ENCODE results near the gene SMARCC2. TPM values are rescaled to one million over a fixed set of nuclear protein-coding genes. Genes with fewer than 3 reads are reported as not detected.
A peak's percentile ranks its signal among the peaks of the same experiment; 100 is the strongest.

Gene SMARCC2
- total RNA-seq, 6 donors from 2014 or later = 71.4 to 258 (median 93.9) TPM

GRCh38 chr12:56222531-56222895 lies 33.2 kb upstream of the SMARCC2 start:
- Histone ChIP-seq H3K27me3 (no peaks in the 10 kb centered on the region), H3K9me3 (no peaks in the 10 kb centered on the region), H3K27ac (peak overlapping the region; percentile 96 to 100 (median 96)), H3K4me3 (peak overlapping the region; percentile 26 to 96 (median 84)), H3K4me1 (peaks cover 38 to 52% (median 41%) of the 10 kb centered on the region in 4 donors), H3K36me3 (peaks cover 0 to 5% (median 0%) of the 10 kb centered on the region in 4 donors)
- no peak for DNase-seq
- no peak for ATAC-seq (ENCODE audit: low FRiP score in 2 of 2)
- TF ChIP-seq CTCF (IDR thresholded peaks at IDR 0.05) = no peak
- no peak for TF ChIP-seq EP300 (IDR thresholded peaks at IDR 0.05)
- no peak for TF ChIP-seq POLR2A (IDR thresholded peaks at IDR 0.05)
- TF ChIP-seq POLR2AphosphoS5 (IDR thresholded peaks at IDR 0.05) = no peak
- WGBS, 2 donors = 5 to 20% methylated on average over 4 of the region's 4 CpGs

GRCh38 chr12:56221757-56222530 lies 32.7 kb upstream of the SMARCC2 start, which contains the start of gene RNF41:
Gene RNF41 (minus strand): TSS chr12:56221922. CDS start chr12:56214047, 7,875 bp downstream.
- Histone ChIP-seq H3K9me3 (no peaks in the 10 kb centered on the region), H3K4me3 (peak within 1 kb of the TSS; percentile 79 to 96 (median 84)), H3K27ac (peak within 1 kb of the TSS; percentile 96 to 100 (median 96)), H3K4me1 (peaks cover 39 to 52% (median 42%) of the 10 kb centered on the region in 4 donors), H3K36me3 (peaks cover 0 to 8% (median 0%) of the 10 kb centered on the region in 4 donors), H3K27me3 (no peaks in the 10 kb centered on the region)
- WGBS, 2 donors = 0 to 1% methylated on average over 31 to 34 of the region's 42 CpGs
- DNase-seq (peak; percentile 99), ATAC-seq (ENCODE audit: low FRiP score in 2 of 2) (peak; percentile 92 to 96)
- TF ChIP-seq CTCF (IDR thresholded peaks at IDR 0.05) (peak in 4 of 6 experiments; percentile 8 to 50 (median 18)), POLR2AphosphoS5 (IDR thresholded peaks at IDR 0.05) (peak; percentile 95 to 99), POLR2A (IDR thresholded peaks at IDR 0.05) (peak in 3 of 4 donors; percentile 90 to 98 (median 98)), EP300 (IDR thresholded peaks at IDR 0.05) (peak in 1 of 4 donors; percentile 3)

GRCh38 chr12:56221232-56221756 lies 32.0 kb upstream of the SMARCC2 start:
- peaks cover 0 to 12% (median 3%) of the 10 kb centered on the region in 4 donors for H3K36me3 ChIP-seq
- peaks cover 39 to 52% (median 42%) of the 10 kb centered on the region in 4 donors for H3K4me1 ChIP-seq
- TF ChIP-seq POLR2AphosphoS5 (IDR thresholded peaks at IDR 0.05) (no peak), EP300 (IDR thresholded peaks at IDR 0.05) (no peak), POLR2A (IDR thresholded peaks at IDR 0.05) (no peak), CTCF (IDR thresholded peaks at IDR 0.05) (no peak)
- peak overlapping the region; percentile 96 to 100 (median 96) for H3K27ac ChIP-seq
- H3K9me3 ChIP-seq = no peaks in the 10 kb centered on the region
- 1 to 2% methylated on average over 21 of the region's 21 CpGs for WGBS, 2 donors
- peak overlapping the region; percentile 79 to 96 (median 84) for H3K4me3 ChIP-seq
- DNase-seq (peak; percentile 40 to 78), ATAC-seq (ENCODE audit: low FRiP score in 2 of 2) (peak; percentile 57 to 59)
- no peaks in the 10 kb centered on the region for H3K27me3 ChIP-seq

GRCh38 chr12:56220611-56221231 lies 31.4 kb upstream of the SMARCC2 start:
- TF ChIP-seq POLR2A (IDR thresholded peaks at IDR 0.05) (peak in 2 of 4 donors; percentile 7 to 19), EP300 (IDR thresholded peaks at IDR 0.05) (no peak)
- Histone ChIP-seq H3K4me1 (peaks cover 39 to 52% (median 42%) of the 10 kb centered on the region in 4 donors), H3K27ac (peak overlapping the region; percentile 96 to 100 (median 96)), H3K27me3 (no peaks in the 10 kb centered on the region), H3K9me3 (no peaks in the 10 kb centered on the region), H3K4me3 (peak overlapping the region; percentile 79 to 96 (median 84)), H3K36me3 (peaks cover 0 to 14% (median 6%) of the 10 kb centered on the region in 4 donors)
- ATAC-seq (ENCODE audit: low FRiP score in 2 of 2) (peak in 1 of 2 donors; percentile 21), DNase-seq (peak in 1 of 2 donors; percentile 59)
- WGBS, 2 donors = 1 to 4% methylated on average over 10 of the region's 10 CpGs

GRCh38 chr12:56219840-56220239 lies 30.6 kb upstream of the SMARCC2 start:
- H3K4me3 ChIP-seq = peak overlapping the region in 1 of 4 donors; percentile 96
- H3K27me3 ChIP-seq = no peaks in the 10 kb centered on the region
- WGBS, 2 donors = 89 to 90% methylated on average over 9 of the region's 9 CpGs
- H3K36me3 ChIP-seq = peaks cover 5 to 23% (median 13%) of the 10 kb centered on the region in 4 donors
- ATAC-seq (ENCODE audit: low FRiP score in 2 of 2) (no peak), DNase-seq (no peak)
- TF ChIP-seq CTCF (IDR thresholded peaks at IDR 0.05) (no peak), EP300 (IDR thresholded peaks at IDR 0.05) (no peak), POLR2A (IDR thresholded peaks at IDR 0.05) (no peak), POLR2AphosphoS5 (IDR thresholded peaks at IDR 0.05) (no peak)
- no peaks in the 10 kb centered on the region for H3K9me3 ChIP-seq
- peak overlapping the region; percentile 96 to 100 (median 96) for H3K27ac ChIP-seq
- peaks cover 35 to 45% (median 38%) of the 10 kb centered on the region in 4 donors for H3K4me1 ChIP-seq
